Left lung (tissue), 10 donors: Measurements from ENCODE around the gene NOP58. TPM values are rescaled to one million over a fixed set of nuclear protein-coding genes. Genes with fewer than 3 reads are reported as not detected.
"Not testable (repeated sequence)": the region's sequence is repeated elsewhere in the genome, so short reads cannot be mapped to it uniquely, and the experiment has no call there.

Experiments used
- ATAC-seq: fragments of 200-7000 bp; cut with Tn5 transposase; one replicate; pipeline ENCODE4 v1.9.1; 2020; ENCODE audit warnings: moderate library complexity
- DNase-seq, 4 donors: peaks; one replicate each; pipeline ENCODE4 v3.0.0-alpha.2; 2013 to 2020
- H3K27ac ChIP-seq, 2 donors: fragments of 200-600 bp; sonication (generic) in 1 of 2; one replicate each; pipeline versions ENCODE4 v1.5.0 to v1.8.0; 2020 to 2021
- H3K27me3 ChIP-seq, 2 donors: fragments of 200-600 bp; sonication (generic) in 1 of 2; one replicate each; pipeline versions ENCODE4 v1.5.0 to v1.8.0; 2020 to 2021
- H3K36me3 ChIP-seq, 2 donors: fragments of 200-600 bp; sonication (generic) in 1 of 2; one replicate each; pipeline versions ENCODE4 v1.5.0 to v1.8.0; 2020 to 2021
- H3K4me1 ChIP-seq, 2 donors: fragments of 200-600 bp; one replicate each; pipeline ENCODE4 v1.8.0; 2021
- H3K4me3 ChIP-seq, 2 donors: fragments of 200-600 bp; sonication (generic) in 1 of 2; one replicate each; pipeline versions ENCODE4 v1.5.0 to v1.8.0; 2020 to 2021; ENCODE audit warnings: mild to moderate bottlenecking in 1 of 2
- H3K9me3 ChIP-seq, 2 donors: fragments of 200-600 bp; sonication (generic) in 1 of 2; one replicate each; pipeline versions ENCODE4 v1.5.0 to v1.8.0; 2020 to 2021
- CTCF ChIP-seq, 2 donors: fragments of 200-600 bp; sonication (generic) in 1 of 2; IDR thresholded peaks; one replicate each; pipeline versions ENCODE4 v1.5.0 to v1.8.0; 2021; ENCODE audit warnings: antibody characterized with exemption in 2 of 2
- intact Hi-C, 2 donors: fragments of 100-400 bp; cut with DNase I; formaldehyde crosslinking; loops; one replicate each; pipeline versions ENCODE4 v1.11.2 to v1.14.2; 2022
- polyA plus RNA-seq, 6 donors: library from polyadenylated mRNA; unstranded; fragments of 120-200 nt; gene quantifications; one replicate each; pipeline ENCODE4 v1.2.1, GENCODE V29; 2013; ENCODE audit not compliant: insufficient read length in 6 of 6
- total RNA-seq, 2 donors: library from RNA; stranded (reverse); fragmentation: NEBNext Ultra II Directional; extraction: Animal tissue kit (Norgen Biotek cat#: 25700); gene quantifications; one replicate each; pipeline ENCODE4 v1.2.1, GENCODE V29; 2021
- donor health status: DM: no; HTN: yes; CAD: no.
- donor health status: DM: no; HTN: no; CAD: no.

NOP58 gene
- total and polyA plus RNA-seq, 8 donors = 35.3 to 125 (median 105) TPM

GRCh38 chr2:202267495-202267894, 1.9 kb downstream of the NOP58 start:
- no peak overlapping the region for H3K27ac ChIP-seq
- no peaks in the 10 kb centered on the region for H3K27me3 ChIP-seq
- H3K9me3 ChIP-seq = no peaks in the 10 kb centered on the region
- no peak for TF ChIP-seq CTCF (IDR thresholded peaks at IDR 0.05)
- H3K4me3 ChIP-seq = peak overlapping the region; percentile 82 to 96
- no peaks in the 10 kb centered on the region for H3K36me3 ChIP-seq
- ATAC-seq (no peak), DNase-seq (no peak)
- intact Hi-C loops = no loop called here
- H3K4me1 ChIP-seq = peaks cover 8 to 40% of the 10 kb centered on the region in 2 donors

DNA sequence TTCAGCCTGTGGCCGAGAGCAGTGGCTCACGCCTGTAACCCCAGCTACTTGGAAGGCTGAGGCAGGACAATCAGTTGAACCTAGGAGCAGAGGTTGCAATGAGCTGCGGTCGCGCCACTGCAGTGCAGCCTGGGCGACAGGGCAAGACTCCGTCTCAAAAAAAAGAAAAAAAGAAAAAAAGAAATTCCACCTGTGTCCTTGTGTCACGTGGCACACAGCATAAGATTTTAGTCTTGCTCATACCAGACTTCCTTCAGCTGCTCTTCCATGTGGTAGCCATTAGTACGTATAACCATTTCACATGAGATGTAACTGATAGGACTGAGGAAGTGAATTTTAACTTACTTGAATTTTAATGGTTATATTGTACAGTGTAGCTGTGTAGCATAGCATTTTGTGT, 4.0 kb downstream of the NOP58 start:
- Histone ChIP-seq H3K27me3 (no peaks in the 10 kb centered on the region), H3K27ac (no peak overlapping the region), H3K9me3 (no peaks in the 10 kb centered on the region), H3K4me1 (peaks cover 8 to 48% of the 10 kb centered on the region in 2 donors), H3K4me3 (no peak overlapping the region), H3K36me3 (no peaks in the 10 kb centered on the region)
- intact Hi-C loops = no loop called here
- no peak for TF ChIP-seq CTCF (IDR thresholded peaks at IDR 0.05)
- ATAC-seq (no peak), DNase-seq (no peak)

- no peaks in the 10 kb centered on the region for H3K9me3 ChIP-seq
- ATAC-seq (no peak), DNase-seq (no peak)
- no peak overlapping the region for H3K27ac ChIP-seq
- H3K4me1 ChIP-seq = peaks cover 8 to 52% of the 10 kb centered on the region in 2 donors
- H3K36me3 ChIP-seq = peaks cover 0 to under 1% of the 10 kb centered on the region in 2 donors
- H3K27me3 ChIP-seq = no peaks in the 10 kb centered on the region
- intact Hi-C loops = no loop called here
- no peak for TF ChIP-seq CTCF (IDR thresholded peaks at IDR 0.05)
- no peak overlapping the region for H3K4me3 ChIP-seq
These were observed 4.9 kb downstream of the NOP58 start for GRCh38 chr2:202270487-202270886.

GRCh38 chr2:202276078-202276720, 10.6 kb downstream of the NOP58 start:
- H3K27me3 ChIP-seq, intact Hi-C loops, H3K4me3 ChIP-seq, H3K9me3 ChIP-seq, ATAC-seq: not testable (repeated sequence)
- H3K27ac ChIP-seq = peak overlapping the region in 1 of 2 donors; percentile 51
- H3K36me3 ChIP-seq = peaks cover 0 to 48% of the 10 kb centered on the region in 2 donors
- DNase-seq = peak in 2 of 4 donors; percentile 42 to 79
- H3K4me1 ChIP-seq = peaks cover 5 to 57% of the 10 kb centered on the region in 2 donors

GRCh38 chr2:202278036-202278760, 12.6 kb downstream of the NOP58 start:
- H3K27ac ChIP-seq = peak overlapping the region; percentile 51 to 61
- H3K36me3 ChIP-seq = peaks cover under 1 to 68% of the 10 kb centered on the region in 2 donors
- no peak for TF ChIP-seq CTCF (IDR thresholded peaks at IDR 0.05)
- no peaks in the 10 kb centered on the region for H3K9me3 ChIP-seq
- H3K27me3 ChIP-seq = no peaks in the 10 kb centered on the region
- no peak overlapping the region for H3K4me3 ChIP-seq
- H3K4me1 ChIP-seq = peaks cover 5 to 48% of the 10 kb centered on the region in 2 donors
- no peak for DNase-seq
- intact Hi-C loops = no loop called here
- peak; percentile 58 for ATAC-seq
